Loucy (cell line): Measurements from ENCODE around the gene ANKRD33B.

Source experiments
- H2AFZ ChIP-seq: fragments of 200-600 bp; sonication (generic); 2 replicates; pipeline ENCODE4 v1.6.0; 2016; ENCODE audit warnings: antibody characterized with exemption, mild to moderate bottlenecking, low read length, moderate library complexity
- H3F3A ChIP-seq: fragments of 200-600 bp; 2 replicates; pipeline ENCODE4 v1.6.0; 2016; ENCODE audit warnings: antibody characterized with exemption, low read depth, mild to moderate bottlenecking
- H3K27me3 ChIP-seq: fragments of 200-600 bp; sonication (generic); 2 replicates; pipeline ENCODE4 v1.6.1; 2014; ENCODE audit warnings: low read length, mild to moderate bottlenecking; ENCODE audit not compliant: insufficient read depth, poor library complexity, severe bottlenecking
- H3K36me3 ChIP-seq: fragments of 200-600 bp; sonication (generic); 2 replicates; pipeline ENCODE4 v1.6.1; 2016; ENCODE audit warnings: low read length; ENCODE audit not compliant: insufficient read depth
- H3K4me1 ChIP-seq: fragments of 200-600 bp; sonication (generic); 2 replicates; pipeline ENCODE4 v1.5.1; 2014; ENCODE audit warnings: low read length, mild to moderate bottlenecking; ENCODE audit not compliant: insufficient read depth, poor library complexity, severe bottlenecking
- H3K4me2 ChIP-seq: fragments of 200-600 bp; sonication (generic); 2 replicates; pipeline ENCODE4 v1.6.0; 2014; ENCODE audit warnings: antibody characterized with exemption, low read length, low read depth, mild to moderate bottlenecking; ENCODE audit not compliant: poor library complexity, severe bottlenecking
- H3K4me3 ChIP-seq: fragments of 200-600 bp; sonication (generic); 2 replicates; pipeline ENCODE4 v1.5.1; 2014; ENCODE audit warnings: low read length, mild to moderate bottlenecking, mixed read lengths; ENCODE audit not compliant: poor library complexity, severe bottlenecking
- H3K79me2 ChIP-seq: fragments of 200-600 bp; sonication (generic); 2 replicates; pipeline ENCODE4 v1.6.1; 2014; ENCODE audit warnings: low read length; ENCODE audit not compliant: insufficient read depth
- H3K9ac ChIP-seq: fragments of 200-600 bp; sonication (generic); 2 replicates; pipeline ENCODE4 v1.6.0; 2014; ENCODE audit warnings: mild to moderate bottlenecking, low read depth, low read length, moderate library complexity; ENCODE audit not compliant: poor library complexity, severe bottlenecking
- H3K9me2 ChIP-seq: fragments of 200-600 bp; sonication (generic); replicated peaks from 2 replicates; pipeline ENCODE4 v1.6.1; 2016; ENCODE audit warnings: low read depth, low read length, mixed read lengths
- H3K9me3 ChIP-seq: fragments of 200-600 bp; sonication (generic); 2 replicates; pipeline ENCODE4 v1.6.1; 2014; ENCODE audit warnings: mild to moderate bottlenecking, antibody characterized with exemption, low read length, low read depth; ENCODE audit not compliant: insufficient read depth
- H4K20me1 ChIP-seq: fragments of 200-600 bp; sonication (generic); 2 replicates; pipeline ENCODE4 v1.6.0; 2014; ENCODE audit warnings: antibody characterized with exemption, low read length, mild to moderate bottlenecking; ENCODE audit not compliant: insufficient read depth, poor library complexity, severe bottlenecking
- EZH2phosphoT487 ChIP-seq: fragments of 200-600 bp; IDR thresholded peaks from 2 replicates; pipeline ENCODE4 v1.6.1; 2018; ENCODE audit warnings: antibody characterized with exemption, mild to moderate bottlenecking, moderate library complexity, borderline replicate concordance
- TF ChIP-seq, protein P1 (sequence below): fragments of 200-600 bp; sonication (generic); conservative IDR thresholded peaks from 2 replicates; pipeline ENCODE4 v1.5.1; 2014; ENCODE audit warnings: mild to moderate bottlenecking, antibody characterized with exemption, low read length

The ANKRD33B gene

DNA sequence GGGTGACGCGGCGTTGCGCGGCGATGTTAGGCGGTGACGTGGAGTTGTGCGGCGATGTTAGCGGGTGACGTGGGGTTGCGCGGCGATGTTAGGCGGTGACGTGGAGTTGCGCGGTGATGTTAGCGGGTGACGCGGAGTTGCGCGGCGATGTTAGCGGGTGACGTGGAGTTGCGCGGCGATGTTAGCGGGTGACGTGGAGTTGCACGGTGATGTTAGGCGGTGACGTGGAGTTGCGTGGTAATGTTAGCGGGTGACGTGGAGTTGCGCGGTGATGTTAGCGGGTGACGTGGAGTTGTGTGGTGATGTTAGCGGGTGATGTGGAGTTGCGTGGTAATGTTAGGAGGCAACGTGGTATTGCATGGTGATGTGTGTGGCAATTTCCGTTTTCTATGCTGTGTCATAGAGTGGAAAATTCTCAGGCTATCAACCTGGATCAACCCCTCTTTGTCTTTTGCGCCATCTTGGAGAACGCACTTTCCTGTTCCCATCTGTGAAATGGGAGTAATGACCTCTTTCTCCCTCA lies 76.0 kb downstream of the ANKRD33B start:
- H3K4me3 ChIP-seq: no peak overlapping the region
- 0 out of 2 replicates have a peak, but pooled peaks cover 7% of the 10 kb centered on the region for H3K36me3 ChIP-seq
- H2AFZ ChIP-seq: no peak overlapping the region
- H4K20me1 ChIP-seq: no peaks in the 10 kb centered on the region
- TF ChIP-seq EZH2phosphoT487: no peak
- TF ChIP-seq, protein P1, sequence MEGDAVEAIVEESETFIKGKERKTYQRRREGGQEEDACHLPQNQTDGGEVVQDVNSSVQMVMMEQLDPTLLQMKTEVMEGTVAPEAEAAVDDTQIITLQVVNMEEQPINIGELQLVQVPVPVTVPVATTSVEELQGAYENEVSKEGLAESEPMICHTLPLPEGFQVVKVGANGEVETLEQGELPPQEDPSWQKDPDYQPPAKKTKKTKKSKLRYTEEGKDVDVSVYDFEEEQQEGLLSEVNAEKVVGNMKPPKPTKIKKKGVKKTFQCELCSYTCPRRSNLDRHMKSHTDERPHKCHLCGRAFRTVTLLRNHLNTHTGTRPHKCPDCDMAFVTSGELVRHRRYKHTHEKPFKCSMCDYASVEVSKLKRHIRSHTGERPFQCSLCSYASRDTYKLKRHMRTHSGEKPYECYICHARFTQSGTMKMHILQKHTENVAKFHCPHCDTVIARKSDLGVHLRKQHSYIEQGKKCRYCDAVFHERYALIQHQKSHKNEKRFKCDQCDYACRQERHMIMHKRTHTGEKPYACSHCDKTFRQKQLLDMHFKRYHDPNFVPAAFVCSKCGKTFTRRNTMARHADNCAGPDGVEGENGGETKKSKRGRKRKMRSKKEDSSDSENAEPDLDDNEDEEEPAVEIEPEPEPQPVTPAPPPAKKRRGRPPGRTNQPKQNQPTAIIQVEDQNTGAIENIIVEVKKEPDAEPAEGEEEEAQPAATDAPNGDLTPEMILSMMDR: no peak
- H3K4me1 ChIP-seq: peaks cover 10% of the 10 kb centered on the region
- H3F3A ChIP-seq: no peaks in the 10 kb centered on the region
- H3K9ac ChIP-seq: no peak overlapping the region
- no peaks in the 10 kb centered on the region for H3K9me3 ChIP-seq
- H3K79me2 ChIP-seq: no peaks in the 10 kb centered on the region
- no peak overlapping the region for H3K4me2 ChIP-seq
- no peaks in the 10 kb centered on the region for H3K9me2 ChIP-seq
- no peaks in the 10 kb centered on the region for H3K27me3 ChIP-seq

GRCh38 chr5:10642367-10642766 lies 78.5 kb downstream of the ANKRD33B start:
- Histone ChIP-seq H3K4me3 (no peak overlapping the region), H3K9me2 (no peaks in the 10 kb centered on the region), H3K9ac (no peak overlapping the region), H4K20me1 (no peaks in the 10 kb centered on the region), H2AFZ (no peak overlapping the region), H3K36me3 (0 out of 2 replicates have a peak, but pooled peaks cover 7% of the 10 kb centered on the region), H3K4me2 (no peak overlapping the region), H3F3A (no peaks in the 10 kb centered on the region), H3K79me2 (no peaks in the 10 kb centered on the region), H3K9me3 (no peaks in the 10 kb centered on the region), H3K27me3 (no peaks in the 10 kb centered on the region), H3K4me1 (peaks cover 12% of the 10 kb centered on the region)
- no peak for TF ChIP-seq EZH2phosphoT487
- TF ChIP-seq, protein P1: no peak

GRCh38 chr5:10644192-10644591 lies 80.3 kb downstream of the ANKRD33B start:
- no peaks in the 10 kb centered on the region for H4K20me1 ChIP-seq
- no peaks in the 10 kb centered on the region for H3K9me2 ChIP-seq
- peaks cover 12% of the 10 kb centered on the region for H3K4me1 ChIP-seq
- H3K9me3 ChIP-seq: no peaks in the 10 kb centered on the region
- H3K9ac ChIP-seq: no peak overlapping the region
- no peaks in the 10 kb centered on the region for H3K27me3 ChIP-seq
- H3K36me3 ChIP-seq: no peaks in the 10 kb centered on the region
- no peak overlapping the region for H3K4me2 ChIP-seq
- H3K4me3 ChIP-seq: no peak overlapping the region
- no peaks in the 10 kb centered on the region for H3K79me2 ChIP-seq
- no peak overlapping the region for H2AFZ ChIP-seq
- H3F3A ChIP-seq: no peaks in the 10 kb centered on the region
- no peak for TF ChIP-seq EZH2phosphoT487
- TF ChIP-seq, protein P1: no peak
